Lower leg skin (tissue), 3 donors: ENCODE data around the gene CREG1.

ENCODE experiments used
- POLR2A ChIP-seq, 2 donors: fragments of 450-650 bp; IDR thresholded peaks; one replicate each; pipeline ENCODE4 v1.6.1; 2016 to 2017; ENCODE audit warnings: antibody characterized with exemption in 2 of 2, mild to moderate bottlenecking in 1 of 2, moderate library complexity in 1 of 2
- TF ChIP-seq, protein P1 (sequence below), 3 donors: fragments of 450-650 bp; IDR thresholded peaks; one replicate each; pipeline ENCODE4 v1.5.1; 2016; ENCODE audit warnings: antibody characterized with exemption in 3 of 3, mild to moderate bottlenecking in 3 of 3, moderate library complexity in 2 of 3

DNA sequence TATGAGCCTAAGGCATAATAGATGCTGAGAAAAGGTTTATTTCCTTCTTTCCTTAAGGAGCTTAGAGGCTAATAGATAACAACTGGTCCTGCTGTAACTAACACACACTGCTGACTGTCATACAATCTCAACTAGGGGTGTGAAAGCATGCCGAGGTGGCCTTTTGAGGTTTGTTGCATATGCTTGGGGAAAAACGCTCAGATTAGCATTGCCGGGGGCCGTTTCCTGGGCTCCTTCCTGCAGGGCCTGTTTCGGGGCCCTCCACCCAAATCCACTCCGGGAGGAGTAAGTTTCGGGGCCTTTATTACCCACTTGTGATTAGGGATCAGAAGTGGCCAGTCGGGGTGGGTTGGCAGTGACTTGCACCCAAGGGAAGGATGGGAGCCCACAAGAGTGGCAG is 49.3 kb upstream of the CREG1 start:
- TF ChIP-seq, protein P1, sequence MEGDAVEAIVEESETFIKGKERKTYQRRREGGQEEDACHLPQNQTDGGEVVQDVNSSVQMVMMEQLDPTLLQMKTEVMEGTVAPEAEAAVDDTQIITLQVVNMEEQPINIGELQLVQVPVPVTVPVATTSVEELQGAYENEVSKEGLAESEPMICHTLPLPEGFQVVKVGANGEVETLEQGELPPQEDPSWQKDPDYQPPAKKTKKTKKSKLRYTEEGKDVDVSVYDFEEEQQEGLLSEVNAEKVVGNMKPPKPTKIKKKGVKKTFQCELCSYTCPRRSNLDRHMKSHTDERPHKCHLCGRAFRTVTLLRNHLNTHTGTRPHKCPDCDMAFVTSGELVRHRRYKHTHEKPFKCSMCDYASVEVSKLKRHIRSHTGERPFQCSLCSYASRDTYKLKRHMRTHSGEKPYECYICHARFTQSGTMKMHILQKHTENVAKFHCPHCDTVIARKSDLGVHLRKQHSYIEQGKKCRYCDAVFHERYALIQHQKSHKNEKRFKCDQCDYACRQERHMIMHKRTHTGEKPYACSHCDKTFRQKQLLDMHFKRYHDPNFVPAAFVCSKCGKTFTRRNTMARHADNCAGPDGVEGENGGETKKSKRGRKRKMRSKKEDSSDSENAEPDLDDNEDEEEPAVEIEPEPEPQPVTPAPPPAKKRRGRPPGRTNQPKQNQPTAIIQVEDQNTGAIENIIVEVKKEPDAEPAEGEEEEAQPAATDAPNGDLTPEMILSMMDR (IDR thresholded peaks at IDR 0.05), result no peak
- TF ChIP-seq POLR2A (IDR thresholded peaks at IDR 0.05), result no peak
